GM12878 (cell line): Measurements from ENCODE around the gene FNDC3B. TPM values are rescaled to one million over a fixed set of nuclear protein-coding genes. Genes with fewer than 3 reads are reported as not detected.
A peak's percentile ranks its signal among the peaks of the same experiment; 100 is the strongest.

Experiments
- ATAC-seq: fragments of 200-7000 bp; cut with Tn5 transposase; 3 replicates; pipeline ENCODE4 v1.9.1; 2020; ENCODE audit warnings: mild to moderate bottlenecking, moderate library complexity
- BruUV-seq: library from RNA; stranded (reverse); fragments of 400-500 nt; replicated peaks from 2 replicates; lab custom pipeline; 2021; lab: Mats Ljungman, UMichigan
- CTCF ChIA-PET: fragments of 300-600 bp; sonication (Branson Sonifier 250); formaldehyde crosslinking; extraction: SDS; loops from one replicate; lab custom pipeline; 2021; ENCODE audit warnings: inconsistent platforms; lab: Yijun Ruan, JAX
- POLR2A ChIA-PET: fragments of 350-600 bp; formaldehyde crosslinking; extraction: SDS; loops from one replicate; lab custom pipeline; 2021; ENCODE audit warnings: inconsistent platforms; lab: Charles Lee
- RAD21 ChIA-PET: fragments of 300-600 bp; sonication (Branson Sonifier 250); formaldehyde crosslinking; loops from one replicate; lab custom pipeline; 2023; ENCODE audit warnings: antibody characterized with exemption; ENCODE audit not compliant: unreplicated experiment; lab: Charles Lee
- SMC1A ChIA-PET: fragments of 300-600 bp; sonication (Branson Sonifier 250); formaldehyde crosslinking; loops from one replicate; lab custom pipeline; 2023; ENCODE audit not compliant: unreplicated experiment, uncharacterized antibody; lab: Charles Lee
- DNase-seq: peaks from one replicate; pipeline ENCODE4 v3.0.0-alpha.2; 2011; ENCODE audit warnings: low read depth, low spot score
- FAIRE-seq: peaks from 3 replicates; lab custom pipeline; 2011; peaks lifted over from hg19 to GRCh38; lab: Jason Lieb, UNC
- H2AFZ ChIP-seq: 2 replicates; pipeline ENCODE4 v1.6.0; 2011; ENCODE audit warnings: low read depth, low read length, control low read depth; ENCODE audit not compliant: control insufficient read depth
- H3K27ac ChIP-seq: 2 replicates; pipeline ENCODE4 v1.5.1; 2011; ENCODE audit warnings: control low read depth; ENCODE audit not compliant: control insufficient read depth, insufficient read depth
- H3K27me3 ChIP-seq, 2 experiments: replicated peaks in 1 of 2; 2 replicates each; pipeline versions ENCODE4 v1.6.0 to v1.6.1; 2011; ENCODE audit warnings: low read length in 1 of 2; ENCODE audit not compliant: control insufficient read depth in 2 of 2, insufficient read depth in 2 of 2
- H3K36me3 ChIP-seq, 2 experiments: 2 replicates each; pipeline ENCODE4 v1.5.1; 2011; ENCODE audit warnings: low read length in 1 of 2; ENCODE audit not compliant: control insufficient read depth in 2 of 2, insufficient read depth in 2 of 2
- H3K4me1 ChIP-seq: 2 replicates; pipeline ENCODE4 v1.6.1; 2011; ENCODE audit warnings: mild to moderate bottlenecking, low read length, moderate library complexity, mixed read lengths; ENCODE audit not compliant: control insufficient read depth, insufficient read depth
- H3K4me2 ChIP-seq: 2 replicates; pipeline ENCODE4 v1.6.0; 2011; ENCODE audit warnings: control low read depth; ENCODE audit not compliant: control insufficient read depth, insufficient read depth
- H3K4me3 ChIP-seq: fragments of 200-600 bp; sonication (generic); 2 replicates; pipeline ENCODE4 v1.5.1; 2016
- H3K79me2 ChIP-seq: 2 replicates; pipeline ENCODE4 v1.6.0; 2011; ENCODE audit warnings: low read length; ENCODE audit not compliant: control insufficient read depth, insufficient read depth
- H3K9ac ChIP-seq: 2 replicates; pipeline ENCODE4 v1.8.0; 2011; ENCODE audit warnings: low read length, control low read depth, mixed read lengths; ENCODE audit not compliant: control insufficient read depth, insufficient read depth
- H3K9me3 ChIP-seq: replicated peaks from 3 replicates; pipeline ENCODE4 v1.5.1; 2011; ENCODE audit warnings: mild to moderate bottlenecking, low read length; ENCODE audit not compliant: control insufficient read depth, insufficient read depth
- H4K20me1 ChIP-seq: 2 replicates; pipeline ENCODE4 v1.6.0; 2011; ENCODE audit not compliant: control insufficient read depth, insufficient read depth
- KDM1A ChIP-seq: fragments of 200-600 bp; sonication (generic); IDR thresholded peaks from 2 replicates; pipeline ENCODE4 v1.6.1; 2016; ENCODE audit warnings: borderline replicate concordance
- NFIC ChIP-seq: IDR thresholded peaks from 2 replicates; pipeline ENCODE4 v1.6.1; 2012; ENCODE audit warnings: low read depth, mild to moderate bottlenecking, inconsistent platforms, low read length, moderate library complexity
- SIN3A ChIP-seq: IDR thresholded peaks from 2 replicates; pipeline ENCODE4 v1.6.1; 2012; ENCODE audit warnings: low read depth, low read length, improper control_type of control experiment
- TARDBP ChIP-seq: IDR thresholded peaks from 2 replicates; pipeline ENCODE4 v1.6.1; 2016; ENCODE audit warnings: borderline replicate concordance
- ZNF274 ChIP-seq: IDR thresholded peaks from one replicate; pipeline ENCODE4 v1.8.0; 2011; ENCODE audit not compliant: insufficient read length, insufficient read depth
- WGBS: methylation state at CpG from one replicate; pipeline ENCODE4 v1.1.6; 2016; ENCODE audit warnings: low lambda C conversion rate; ENCODE audit not compliant: insufficient replicate concordance, insufficient coverage; ENCODE audit errors: missing lambda C conversion rate; 5-methylcytosine and 5-hydroxymethylcytosine counted together
- in situ Hi-C: fragments of 300-500 bp; cut with MboI; formaldehyde crosslinking; loops from 9 replicates; pipeline ENCODE4 v1.14.3; 2018; ENCODE audit warnings: mixed read lengths
- intact Hi-C: fragments of 100-400 bp; cut with micrococcal nuclease; formaldehyde crosslinking; loops from one replicate; pipeline ENCODE4 v1.14.2; 2022; ENCODE audit not compliant: unreplicated experiment
- polyA plus RNA-seq, 11 experiments: library from polyadenylated mRNA; depleted of rRNA in 4 of 11; unstranded in 6 of 11; stranded (reverse) in 5 of 11; fragments of >200 nt; fragmentation: Nextera tagmentation in 4 of 11; fragmentation: Illumina TruSeq in 1 of 11; extraction: Ambion mirVana in 4 of 11; extraction: Trizol in 1 of 11; gene quantifications; 1 replicate in 1 of 11; 2 replicates in 10 of 11; pipeline versions ENCODE4 v1.2.1 to v1.2.3, GENCODE V29; 2011 to 2016; ENCODE audit warnings: inconsistent platforms in 2 of 11, missing spikeins in 2 of 11, low read depth in 1 of 11
- total RNA-seq, 4 experiments: library from RNA; depleted of rRNA in 3 of 4; stranded (reverse); fragments of >200 nt in 3 of 4; fragmentation: Illumina TruSeq in 1 of 4; extraction: Trizol in 1 of 4; gene quantifications; 2 replicates each; pipeline versions ENCODE4 v1.2.1 to v1.2.3, GENCODE V29; 2013 to 2021
- TF ChIP-seq, protein P1 (sequence below): fragments of 150-350 bp; IDR thresholded peaks from 2 replicates; pipeline ENCODE4 v1.6.1; 2016; ENCODE audit warnings: low read depth, low read length
- TF ChIP-seq, protein P2 (sequence below): fragments of 150-350 bp; IDR thresholded peaks from 2 replicates; pipeline ENCODE4 v1.6.1; 2014; ENCODE audit warnings: mild to moderate bottlenecking, low read depth, low read length
- TF ChIP-seq, protein P3 (sequence below): fragments of 450-650 bp; conservative IDR thresholded peaks from 2 replicates; pipeline ENCODE4 v1.6.1; 2017; ENCODE audit warnings: mild to moderate bottlenecking, moderate library complexity

Gene FNDC3B
- total and polyA plus RNA-seq, 10 of the 15 experiments (the other 5 are each of a cell fraction or from before 2014, with no cell fraction given), result 7.9 to 35.0 (median 18.5) TPM

- peaks cover 67% of the 10 kb centered on the region for H3K4me1 ChIP-seq
- TF ChIP-seq TARDBP (no peak), KDM1A (no peak), SIN3A (no peak), NFIC (no peak), ZNF274 (no peak)
- TF ChIP-seq, protein P1, sequence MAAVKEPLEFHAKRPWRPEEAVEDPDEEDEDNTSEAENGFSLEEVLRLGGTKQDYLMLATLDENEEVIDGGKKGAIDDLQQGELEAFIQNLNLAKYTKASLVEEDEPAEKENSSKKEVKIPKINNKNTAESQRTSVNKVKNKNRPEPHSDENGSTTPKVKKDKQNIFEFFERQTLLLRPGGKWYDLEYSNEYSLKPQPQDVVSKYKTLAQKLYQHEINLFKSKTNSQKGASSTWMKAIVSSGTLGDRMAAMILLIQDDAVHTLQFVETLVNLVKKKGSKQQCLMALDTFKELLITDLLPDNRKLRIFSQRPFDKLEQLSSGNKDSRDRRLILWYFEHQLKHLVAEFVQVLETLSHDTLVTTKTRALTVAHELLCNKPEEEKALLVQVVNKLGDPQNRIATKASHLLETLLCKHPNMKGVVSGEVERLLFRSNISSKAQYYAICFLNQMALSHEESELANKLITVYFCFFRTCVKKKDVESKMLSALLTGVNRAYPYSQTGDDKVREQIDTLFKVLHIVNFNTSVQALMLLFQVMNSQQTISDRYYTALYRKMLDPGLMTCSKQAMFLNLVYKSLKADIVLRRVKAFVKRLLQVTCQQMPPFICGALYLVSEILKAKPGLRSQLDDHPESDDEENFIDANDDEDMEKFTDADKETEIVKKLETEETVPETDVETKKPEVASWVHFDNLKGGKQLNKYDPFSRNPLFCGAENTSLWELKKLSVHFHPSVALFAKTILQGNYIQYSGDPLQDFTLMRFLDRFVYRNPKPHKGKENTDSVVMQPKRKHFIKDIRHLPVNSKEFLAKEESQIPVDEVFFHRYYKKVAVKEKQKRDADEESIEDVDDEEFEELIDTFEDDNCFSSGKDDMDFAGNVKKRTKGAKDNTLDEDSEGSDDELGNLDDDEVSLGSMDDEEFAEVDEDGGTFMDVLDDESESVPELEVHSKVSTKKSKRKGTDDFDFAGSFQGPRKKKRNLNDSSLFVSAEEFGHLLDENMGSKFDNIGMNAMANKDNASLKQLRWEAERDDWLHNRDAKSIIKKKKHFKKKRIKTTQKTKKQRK, result no peak
- TF ChIP-seq, protein P2, sequence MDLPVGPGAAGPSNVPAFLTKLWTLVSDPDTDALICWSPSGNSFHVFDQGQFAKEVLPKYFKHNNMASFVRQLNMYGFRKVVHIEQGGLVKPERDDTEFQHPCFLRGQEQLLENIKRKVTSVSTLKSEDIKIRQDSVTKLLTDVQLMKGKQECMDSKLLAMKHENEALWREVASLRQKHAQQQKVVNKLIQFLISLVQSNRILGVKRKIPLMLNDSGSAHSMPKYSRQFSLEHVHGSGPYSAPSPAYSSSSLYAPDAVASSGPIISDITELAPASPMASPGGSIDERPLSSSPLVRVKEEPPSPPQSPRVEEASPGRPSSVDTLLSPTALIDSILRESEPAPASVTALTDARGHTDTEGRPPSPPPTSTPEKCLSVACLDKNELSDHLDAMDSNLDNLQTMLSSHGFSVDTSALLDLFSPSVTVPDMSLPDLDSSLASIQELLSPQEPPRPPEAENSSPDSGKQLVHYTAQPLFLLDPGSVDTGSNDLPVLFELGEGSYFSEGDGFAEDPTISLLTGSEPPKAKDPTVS, result no peak
- TF ChIP-seq, protein P3, sequence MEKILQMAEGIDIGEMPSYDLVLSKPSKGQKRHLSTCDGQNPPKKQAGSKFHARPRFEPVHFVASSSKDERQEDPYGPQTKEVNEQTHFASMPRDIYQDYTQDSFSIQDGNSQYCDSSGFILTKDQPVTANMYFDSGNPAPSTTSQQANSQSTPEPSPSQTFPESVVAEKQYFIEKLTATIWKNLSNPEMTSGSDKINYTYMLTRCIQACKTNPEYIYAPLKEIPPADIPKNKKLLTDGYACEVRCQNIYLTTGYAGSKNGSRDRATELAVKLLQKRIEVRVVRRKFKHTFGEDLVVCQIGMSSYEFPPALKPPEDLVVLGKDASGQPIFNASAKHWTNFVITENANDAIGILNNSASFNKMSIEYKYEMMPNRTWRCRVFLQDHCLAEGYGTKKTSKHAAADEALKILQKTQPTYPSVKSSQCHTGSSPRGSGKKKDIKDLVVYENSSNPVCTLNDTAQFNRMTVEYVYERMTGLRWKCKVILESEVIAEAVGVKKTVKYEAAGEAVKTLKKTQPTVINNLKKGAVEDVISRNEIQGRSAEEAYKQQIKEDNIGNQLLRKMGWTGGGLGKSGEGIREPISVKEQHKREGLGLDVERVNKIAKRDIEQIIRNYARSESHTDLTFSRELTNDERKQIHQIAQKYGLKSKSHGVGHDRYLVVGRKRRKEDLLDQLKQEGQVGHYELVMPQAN, result no peak
- H3K79me2 ChIP-seq, result peaks cover 66% of the 10 kb centered on the region
- no peak overlapping the region for H3K4me3 ChIP-seq
- H3K36me3 ChIP-seq, result no peaks in the 10 kb centered on the region; a peak in 1 of 4 replicates
- no peak overlapping the region for H2AFZ ChIP-seq
- no peaks in the 10 kb centered on the region for H3K9me3 ChIP-seq
- H3K4me2 ChIP-seq, result peak overlapping the region; percentile 69
- intact Hi-C loops, result no loop called here
- BruUV-seq, result no TSS peak
- 74% methylated on average over 3 of the region's 3 CpGs for WGBS
- H3K27ac ChIP-seq, result peak overlapping the region; percentile 85
- SMC1A ChIA-PET, result interaction anchor here (0.6 to 10.8 kb wide), 21 partner anchors 12 to 245 kb away, joined by 3 to 169 read pairs (median 5); no protein-coding TSS in a partner anchor
- FAIRE-seq, result no peak
- in situ Hi-C loops, result no loop called here
- H3K27me3 ChIP-seq, result no peaks in the 10 kb centered on the region
- ATAC-seq, result no peak
- 0 out of 2 replicates have a peak overlapping the region, but pooled peaks have one; percentile 7 for H3K9ac ChIP-seq
- CTCF ChIA-PET, result interaction anchor here (0.8 to 4.4 kb wide), 6 partner anchors 10 to 229 kb away, joined by 3 to 30 read pairs (median 5); no protein-coding TSS in a partner anchor
- no peaks in the 10 kb centered on the region for H4K20me1 ChIP-seq
- POLR2A ChIA-PET, result interaction anchor here (0.6 to 2.1 kb wide), 6 partner anchors 15 to 78 kb away, joined by 3 to 9 read pairs (median 4); no protein-coding TSS in a partner anchor
- RAD21 ChIA-PET, result interaction anchor here (0.8 to 4.7 kb wide), 11 partner anchors 11 to 67 kb away, joined by 3 to 57 read pairs (median 6); no protein-coding TSS in a partner anchor
- no peak for DNase-seq
Observed at GRCh38 chr3:172102883-172103310, 63.5 kb downstream of the FNDC3B start.
